SK-N-SH (cell line): ENCODE data around the gene FAM9C.

ENCODE experiments used
- FOSL2 ChIP-seq: IDR thresholded peaks from 2 replicates; pipeline ENCODE4 v1.4.0; 2012; ENCODE audit warnings: low read depth, mild to moderate bottlenecking, moderate library complexity, borderline replicate concordance
- JUND ChIP-seq: IDR thresholded peaks from 2 replicates; pipeline ENCODE4 v1.4.0; 2012
- MAX ChIP-seq: IDR thresholded peaks from 2 replicates; pipeline ENCODE4 v1.4.0; 2012; ENCODE audit warnings: low read depth
- TEAD4 ChIP-seq: IDR thresholded peaks from 2 replicates; pipeline ENCODE4 v1.4.0; 2012; ENCODE audit warnings: mild to moderate bottlenecking, borderline replicate concordance; ENCODE audit not compliant: insufficient read depth
- ZBTB33 ChIP-seq: IDR thresholded peaks from 2 replicates; pipeline ENCODE4 v1.4.0; 2012; ENCODE audit warnings: low read depth, borderline replicate concordance
- TF ChIP-seq, protein P1 (sequence below): fragments of 200-600 bp; sonication (generic); IDR thresholded peaks from 2 replicates; pipeline ENCODE4 v1.6.1; 2017; ENCODE audit warnings: antibody characterized with exemption, mild to moderate bottlenecking, moderate library complexity

- TF ChIP-seq, protein P1, sequence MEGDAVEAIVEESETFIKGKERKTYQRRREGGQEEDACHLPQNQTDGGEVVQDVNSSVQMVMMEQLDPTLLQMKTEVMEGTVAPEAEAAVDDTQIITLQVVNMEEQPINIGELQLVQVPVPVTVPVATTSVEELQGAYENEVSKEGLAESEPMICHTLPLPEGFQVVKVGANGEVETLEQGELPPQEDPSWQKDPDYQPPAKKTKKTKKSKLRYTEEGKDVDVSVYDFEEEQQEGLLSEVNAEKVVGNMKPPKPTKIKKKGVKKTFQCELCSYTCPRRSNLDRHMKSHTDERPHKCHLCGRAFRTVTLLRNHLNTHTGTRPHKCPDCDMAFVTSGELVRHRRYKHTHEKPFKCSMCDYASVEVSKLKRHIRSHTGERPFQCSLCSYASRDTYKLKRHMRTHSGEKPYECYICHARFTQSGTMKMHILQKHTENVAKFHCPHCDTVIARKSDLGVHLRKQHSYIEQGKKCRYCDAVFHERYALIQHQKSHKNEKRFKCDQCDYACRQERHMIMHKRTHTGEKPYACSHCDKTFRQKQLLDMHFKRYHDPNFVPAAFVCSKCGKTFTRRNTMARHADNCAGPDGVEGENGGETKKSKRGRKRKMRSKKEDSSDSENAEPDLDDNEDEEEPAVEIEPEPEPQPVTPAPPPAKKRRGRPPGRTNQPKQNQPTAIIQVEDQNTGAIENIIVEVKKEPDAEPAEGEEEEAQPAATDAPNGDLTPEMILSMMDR: no peak
- TF ChIP-seq FOSL2: no peak
- TF ChIP-seq MAX: no peak
- TF ChIP-seq ZBTB33: no peak
- TF ChIP-seq TEAD4: no peak
- no peak for TF ChIP-seq JUND
These were observed 8.8 kb upstream of the FAM9C start for GRCh38 chrX:13053171-13053570.
